PC-3 (cell line): ENCODE results near the gene DISC1.

ENCODE experiments used
- EZH2 ChIP-seq: fragments of 300-600 bp; sonication (generic); IDR thresholded peaks from one replicate; pipeline ENCODE4 v1.6.1; 2017; ENCODE audit warnings: antibody characterized with exemption, mild to moderate bottlenecking, low read length; ENCODE audit not compliant: unreplicated experiment
- EZH2phosphoT487 ChIP-seq: fragments of 300-600 bp; sonication (generic); IDR thresholded peaks from 2 replicates; pipeline ENCODE4 v1.6.1; 2018; ENCODE audit warnings: mild to moderate bottlenecking, antibody characterized with exemption, low read length, borderline replicate concordance
- TF ChIP-seq, protein P1 (sequence below): fragments of 300-600 bp; sonication (generic); conservative IDR thresholded peaks from 2 replicates; pipeline ENCODE4 v1.5.1; 2017; ENCODE audit warnings: antibody characterized with exemption, low read depth, mild to moderate bottlenecking, low read length

DNA sequence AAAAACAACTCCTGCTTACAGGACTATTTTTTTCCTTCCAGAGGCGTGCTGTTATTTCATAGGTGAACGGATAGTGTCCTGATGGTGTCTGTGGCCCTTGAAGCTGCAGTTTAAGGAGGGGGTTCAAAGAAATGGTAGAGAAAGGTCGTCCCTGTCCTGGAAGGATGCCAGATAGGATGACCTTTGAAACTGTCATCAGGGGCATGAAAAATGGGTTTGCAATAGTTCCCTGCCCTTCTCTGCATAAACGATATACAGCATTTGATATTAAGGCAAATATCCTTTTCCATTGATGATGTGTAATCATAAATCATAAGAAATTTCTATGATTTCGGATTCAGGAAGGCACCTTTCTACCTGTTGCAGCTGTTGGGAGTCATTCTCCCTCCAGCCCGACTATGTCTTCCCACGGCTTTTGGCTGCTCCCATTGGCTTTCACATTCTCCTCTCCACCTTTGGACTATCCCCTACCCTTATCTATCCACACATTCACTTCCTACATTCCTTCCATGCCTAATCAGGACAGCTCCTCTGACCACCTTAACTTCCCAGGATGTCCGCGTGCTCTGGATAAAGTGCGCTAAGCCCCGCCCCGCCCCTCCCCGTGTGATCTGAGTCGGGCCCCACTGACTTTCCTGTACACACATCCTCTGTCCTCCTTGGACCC is 209.8 kb downstream of the DISC1 start:
- TF ChIP-seq, protein P1, sequence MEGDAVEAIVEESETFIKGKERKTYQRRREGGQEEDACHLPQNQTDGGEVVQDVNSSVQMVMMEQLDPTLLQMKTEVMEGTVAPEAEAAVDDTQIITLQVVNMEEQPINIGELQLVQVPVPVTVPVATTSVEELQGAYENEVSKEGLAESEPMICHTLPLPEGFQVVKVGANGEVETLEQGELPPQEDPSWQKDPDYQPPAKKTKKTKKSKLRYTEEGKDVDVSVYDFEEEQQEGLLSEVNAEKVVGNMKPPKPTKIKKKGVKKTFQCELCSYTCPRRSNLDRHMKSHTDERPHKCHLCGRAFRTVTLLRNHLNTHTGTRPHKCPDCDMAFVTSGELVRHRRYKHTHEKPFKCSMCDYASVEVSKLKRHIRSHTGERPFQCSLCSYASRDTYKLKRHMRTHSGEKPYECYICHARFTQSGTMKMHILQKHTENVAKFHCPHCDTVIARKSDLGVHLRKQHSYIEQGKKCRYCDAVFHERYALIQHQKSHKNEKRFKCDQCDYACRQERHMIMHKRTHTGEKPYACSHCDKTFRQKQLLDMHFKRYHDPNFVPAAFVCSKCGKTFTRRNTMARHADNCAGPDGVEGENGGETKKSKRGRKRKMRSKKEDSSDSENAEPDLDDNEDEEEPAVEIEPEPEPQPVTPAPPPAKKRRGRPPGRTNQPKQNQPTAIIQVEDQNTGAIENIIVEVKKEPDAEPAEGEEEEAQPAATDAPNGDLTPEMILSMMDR, result no peak
- TF ChIP-seq EZH2 (no peak), EZH2phosphoT487 (no peak)
